ENCODE results near the gene CDH22. TPM values are rescaled to one million over a fixed set of nuclear protein-coding genes. Genes with fewer than 3 reads are reported as not detected.

The CDH22 gene
- total RNA-seq, 1 donor from 2014 or later: 0.14 TPM

DNA sequence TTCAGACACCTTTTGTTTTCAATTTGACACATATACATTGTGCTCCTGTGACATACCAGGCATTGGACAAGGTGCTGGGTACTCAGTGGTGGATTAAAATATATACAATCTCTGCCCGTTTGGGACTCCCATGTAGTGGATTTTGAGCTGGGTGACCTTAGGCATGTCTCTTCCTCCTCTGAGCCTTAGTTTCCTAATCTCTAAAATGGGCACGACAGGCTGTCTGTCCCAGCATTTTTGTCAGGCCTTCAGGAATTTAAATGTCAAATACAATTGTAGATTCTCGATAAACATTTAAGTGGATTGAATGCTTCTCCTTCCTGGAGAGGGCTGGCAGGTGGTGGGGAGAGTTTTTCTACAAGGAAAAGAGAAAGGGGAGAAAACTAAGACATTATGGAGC is 22.6 kb downstream of the CDH22 start:
- H3K9me3 Mint-ChIP-seq (ENCODE audit: low read depth): no peaks in the 10 kb centered on the region
- no peak overlapping the region for H3K4me3 Mint-ChIP-seq (ENCODE audit: low read depth)
- no peak for DNase-seq (ENCODE audit: low spot score, unreplicated experiment)
- no peaks in the 10 kb centered on the region for H3K4me1 Mint-ChIP-seq (ENCODE audit: low read depth)
- H3K27ac Mint-ChIP-seq: no peak overlapping the region
- TF ChIP-seq, protein P1, sequence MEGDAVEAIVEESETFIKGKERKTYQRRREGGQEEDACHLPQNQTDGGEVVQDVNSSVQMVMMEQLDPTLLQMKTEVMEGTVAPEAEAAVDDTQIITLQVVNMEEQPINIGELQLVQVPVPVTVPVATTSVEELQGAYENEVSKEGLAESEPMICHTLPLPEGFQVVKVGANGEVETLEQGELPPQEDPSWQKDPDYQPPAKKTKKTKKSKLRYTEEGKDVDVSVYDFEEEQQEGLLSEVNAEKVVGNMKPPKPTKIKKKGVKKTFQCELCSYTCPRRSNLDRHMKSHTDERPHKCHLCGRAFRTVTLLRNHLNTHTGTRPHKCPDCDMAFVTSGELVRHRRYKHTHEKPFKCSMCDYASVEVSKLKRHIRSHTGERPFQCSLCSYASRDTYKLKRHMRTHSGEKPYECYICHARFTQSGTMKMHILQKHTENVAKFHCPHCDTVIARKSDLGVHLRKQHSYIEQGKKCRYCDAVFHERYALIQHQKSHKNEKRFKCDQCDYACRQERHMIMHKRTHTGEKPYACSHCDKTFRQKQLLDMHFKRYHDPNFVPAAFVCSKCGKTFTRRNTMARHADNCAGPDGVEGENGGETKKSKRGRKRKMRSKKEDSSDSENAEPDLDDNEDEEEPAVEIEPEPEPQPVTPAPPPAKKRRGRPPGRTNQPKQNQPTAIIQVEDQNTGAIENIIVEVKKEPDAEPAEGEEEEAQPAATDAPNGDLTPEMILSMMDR (IDR thresholded peaks at IDR 0.05; ENCODE audit: unreplicated experiment): no peak
- H3K27me3 Mint-ChIP-seq: peaks cover 33% of the 10 kb centered on the region
- no peaks in the 10 kb centered on the region for H3K36me3 Mint-ChIP-seq (ENCODE audit: insufficient read depth)

DNA sequence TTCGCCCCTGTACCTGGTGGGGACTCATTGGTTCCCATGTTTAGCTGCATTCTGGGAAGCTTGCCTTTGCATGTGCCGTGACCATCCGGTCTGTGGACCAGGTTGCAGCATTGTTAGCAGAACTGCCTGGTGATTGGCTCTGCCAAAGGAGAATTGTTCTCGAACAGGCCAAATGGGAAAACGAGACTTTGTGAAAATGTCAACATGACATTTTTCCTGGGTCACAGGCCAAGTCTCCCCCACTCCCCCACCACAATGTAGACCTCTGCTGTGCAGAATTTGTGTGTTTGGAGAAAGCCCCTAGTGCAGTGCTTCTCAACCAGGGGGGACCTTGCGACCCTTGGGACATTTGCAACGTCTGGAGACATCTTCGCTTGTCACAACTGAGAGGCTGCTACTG is 23.2 kb downstream of the CDH22 start:
- TF ChIP-seq, protein P1 (IDR thresholded peaks at IDR 0.05; ENCODE audit: unreplicated experiment): no peak
- DNase-seq (ENCODE audit: low spot score, unreplicated experiment): no peak
- no peaks in the 10 kb centered on the region for H3K4me1 Mint-ChIP-seq (ENCODE audit: low read depth)
- no peak overlapping the region for H3K4me3 Mint-ChIP-seq (ENCODE audit: low read depth)
- peaks cover 33% of the 10 kb centered on the region for H3K27me3 Mint-ChIP-seq
- H3K36me3 Mint-ChIP-seq (ENCODE audit: insufficient read depth): no peaks in the 10 kb centered on the region
- no peak overlapping the region for H3K27ac Mint-ChIP-seq
- no peaks in the 10 kb centered on the region for H3K9me3 Mint-ChIP-seq (ENCODE audit: low read depth)

DNA sequence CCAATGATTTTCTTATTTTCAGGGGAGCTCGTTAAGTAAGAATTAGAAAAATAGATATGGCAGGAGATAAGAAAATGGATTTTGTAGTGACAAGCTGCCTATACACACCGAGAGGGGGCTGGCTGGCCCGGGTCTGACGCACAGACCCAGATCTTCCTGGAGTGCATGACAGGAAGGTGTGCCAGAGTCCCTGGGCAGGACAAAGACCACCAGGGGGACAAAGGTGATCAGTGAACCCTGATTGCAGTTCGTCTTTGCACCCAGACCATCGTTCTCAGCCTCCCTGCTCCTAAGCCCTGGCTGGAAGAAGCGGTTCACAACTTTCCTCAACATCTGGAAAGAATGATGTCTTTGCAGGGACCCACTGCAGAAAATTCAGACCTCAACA is 24.3 kb downstream of the CDH22 start:
- Mint-ChIP-seq H3K4me3 (ENCODE audit: low read depth) (no peak overlapping the region), H3K4me1 (ENCODE audit: low read depth) (no peaks in the 10 kb centered on the region), H3K27me3 (peaks cover 37% of the 10 kb centered on the region), H3K27ac (no peak overlapping the region), H3K9me3 (ENCODE audit: low read depth) (no peaks in the 10 kb centered on the region), H3K36me3 (ENCODE audit: insufficient read depth) (no peaks in the 10 kb centered on the region)
- TF ChIP-seq, protein P1 (IDR thresholded peaks at IDR 0.05; ENCODE audit: unreplicated experiment): no peak
- no peak for DNase-seq (ENCODE audit: low spot score, unreplicated experiment)

DNA sequence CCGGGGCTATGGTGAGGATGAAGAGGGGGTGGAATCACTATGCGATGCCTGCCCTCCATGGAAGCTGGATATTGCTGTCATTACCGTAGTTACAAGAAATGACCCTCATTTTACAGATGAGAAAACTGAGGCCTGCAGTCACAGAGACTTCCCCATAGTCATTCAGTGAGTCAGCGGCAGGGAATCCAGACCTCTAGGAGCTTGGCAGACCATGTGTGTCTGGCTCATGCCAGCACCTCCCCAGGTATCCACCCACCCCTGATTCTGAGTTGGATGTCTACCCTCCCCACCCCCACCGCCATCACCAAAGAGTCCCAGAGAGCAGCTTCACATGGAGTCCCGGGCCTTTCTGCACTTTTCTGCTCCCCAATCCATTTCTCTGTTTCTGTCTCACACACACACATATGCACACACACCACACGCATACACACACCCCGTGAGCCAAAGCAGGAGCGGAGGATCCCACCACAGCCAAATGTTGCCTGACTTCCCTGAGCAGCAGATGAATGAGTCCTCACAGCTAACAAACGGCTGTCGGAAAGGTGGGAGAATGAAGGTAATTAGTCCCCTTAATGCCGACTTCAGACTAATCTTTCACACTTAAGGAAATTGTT is 24.8 kb downstream of the CDH22 start:
- Mint-ChIP-seq H3K4me3 (ENCODE audit: low read depth) (no peak overlapping the region), H3K4me1 (ENCODE audit: low read depth) (no peaks in the 10 kb centered on the region), H3K27ac (no peak overlapping the region), H3K9me3 (ENCODE audit: low read depth) (no peaks in the 10 kb centered on the region), H3K27me3 (peaks cover 37% of the 10 kb centered on the region), H3K36me3 (ENCODE audit: insufficient read depth) (no peaks in the 10 kb centered on the region)
- no peak for DNase-seq (ENCODE audit: low spot score, unreplicated experiment)
- TF ChIP-seq, protein P1 (IDR thresholded peaks at IDR 0.05; ENCODE audit: unreplicated experiment): no peak

DNA sequence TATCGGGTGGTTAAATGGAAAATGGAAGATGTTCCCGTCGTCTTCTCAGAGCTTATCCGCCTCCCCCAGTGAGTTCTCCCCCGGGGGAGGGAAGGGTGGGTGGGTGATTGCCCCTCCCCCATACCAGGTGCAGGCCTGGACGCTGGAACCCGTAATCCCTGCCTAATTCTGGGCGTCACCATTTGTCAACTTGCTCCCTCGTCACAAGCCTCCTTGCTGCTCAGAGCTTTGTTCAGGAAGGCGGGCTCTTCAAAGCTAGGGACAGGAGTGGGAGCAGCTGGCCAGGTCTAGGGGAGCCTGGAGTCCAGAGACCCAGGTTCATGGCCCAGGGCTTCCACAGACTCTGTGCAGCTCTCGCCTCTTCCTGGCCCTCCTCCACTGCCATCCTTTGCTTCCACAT is 25.6 kb downstream of the CDH22 start:
- H3K9me3 Mint-ChIP-seq (ENCODE audit: low read depth): no peaks in the 10 kb centered on the region
- peaks cover 37% of the 10 kb centered on the region for H3K27me3 Mint-ChIP-seq
- TF ChIP-seq, protein P1 (IDR thresholded peaks at IDR 0.05; ENCODE audit: unreplicated experiment): no peak

More for the DNA sequence above, 25.6 kb downstream of the CDH22 start:
- Mint-ChIP-seq H3K4me3 (ENCODE audit: low read depth) (no peak overlapping the region), H3K36me3 (ENCODE audit: insufficient read depth) (no peaks in the 10 kb centered on the region), H3K4me1 (ENCODE audit: low read depth) (no peaks in the 10 kb centered on the region), H3K27ac (no peak overlapping the region)
- DNase-seq (ENCODE audit: low spot score, unreplicated experiment): no peak

All from progenitor cell of endocrine pancreas (in vitro differentiated cells).